Stimulated activated CD8-positive, alpha-beta memory T cell treated with anti-CD3 and anti-CD28 coated beads, Interleukin-4, amount 100 ng/mL, for 48 hours (primary cell): ENCODE measurements around the gene LRRC14B.
"Not testable (repeated sequence)": the region's sequence is repeated elsewhere in the genome, so short reads cannot be mapped to it uniquely, and the experiment has no call there.

Source experiments
- DNase-seq: peaks from one replicate; pipeline ENCODE4 v3.0.0-alpha.2; 2020

LRRC14B gene

GRCh38 chr5:194102-194501 is 2.8 kb downstream of the LRRC14B start:
- DNase-seq: no peak

GRCh38 chr5:194603-195209 is 3.4 kb downstream of the LRRC14B start:
- DNase-seq: no peak

GRCh38 chr5:195401-196160 is 4.3 kb downstream of the LRRC14B start:
- no peak for DNase-seq

GRCh38 chr5:196350-196749 is 5.1 kb downstream of the LRRC14B start:
- no peak for DNase-seq

- DNase-seq: not testable (repeated sequence)
These were observed 5.7 kb downstream of the LRRC14B start for GRCh38 chr5:197031-197430.

GRCh38 chr5:197892-198489 is 6.7 kb downstream of the LRRC14B start:
- no peak for DNase-seq

- no peak for DNase-seq
These were observed 7.4 kb downstream of the LRRC14B start for GRCh38 chr5:198516-199196.

- peak; percentile 16 for DNase-seq
These were observed 8.1 kb downstream of the LRRC14B start for GRCh38 chr5:199197-199949.

GRCh38 chr5:199950-200645 is 8.8 kb downstream of the LRRC14B start:
- DNase-seq: no peak

GRCh38 chr5:200985-201384 is 9.7 kb downstream of the LRRC14B start:
- DNase-seq: peak; percentile 16

GRCh38 chr5:201672-202071 is 10.4 kb downstream of the LRRC14B start:
- peak; percentile 14 for DNase-seq

- DNase-seq: no peak
These were observed 12.1 kb downstream of the LRRC14B start for GRCh38 chr5:203246-203930.

- DNase-seq: no peak
These were observed 12.7 kb downstream of the LRRC14B start for GRCh38 chr5:204001-204400.

- no peak for DNase-seq
These were observed 13.2 kb downstream of the LRRC14B start for GRCh38 chr5:204462-204861.

- DNase-seq: no peak
These were observed 13.8 kb downstream of the LRRC14B start for GRCh38 chr5:204966-205670.

GRCh38 chr5:206406-206805 is 15.1 kb downstream of the LRRC14B start:
- DNase-seq: no peak

GRCh38 chr5:206927-207536 is 15.7 kb downstream of the LRRC14B start:
- DNase-seq: no peak

GRCh38 chr5:207599-207998 is 16.3 kb downstream of the LRRC14B start:
- DNase-seq: no peak

GRCh38 chr5:208449-209114 is 17.3 kb downstream of the LRRC14B start:
- DNase-seq: no peak
